ENCODE measurements around the gene COL26A1.

DNA sequence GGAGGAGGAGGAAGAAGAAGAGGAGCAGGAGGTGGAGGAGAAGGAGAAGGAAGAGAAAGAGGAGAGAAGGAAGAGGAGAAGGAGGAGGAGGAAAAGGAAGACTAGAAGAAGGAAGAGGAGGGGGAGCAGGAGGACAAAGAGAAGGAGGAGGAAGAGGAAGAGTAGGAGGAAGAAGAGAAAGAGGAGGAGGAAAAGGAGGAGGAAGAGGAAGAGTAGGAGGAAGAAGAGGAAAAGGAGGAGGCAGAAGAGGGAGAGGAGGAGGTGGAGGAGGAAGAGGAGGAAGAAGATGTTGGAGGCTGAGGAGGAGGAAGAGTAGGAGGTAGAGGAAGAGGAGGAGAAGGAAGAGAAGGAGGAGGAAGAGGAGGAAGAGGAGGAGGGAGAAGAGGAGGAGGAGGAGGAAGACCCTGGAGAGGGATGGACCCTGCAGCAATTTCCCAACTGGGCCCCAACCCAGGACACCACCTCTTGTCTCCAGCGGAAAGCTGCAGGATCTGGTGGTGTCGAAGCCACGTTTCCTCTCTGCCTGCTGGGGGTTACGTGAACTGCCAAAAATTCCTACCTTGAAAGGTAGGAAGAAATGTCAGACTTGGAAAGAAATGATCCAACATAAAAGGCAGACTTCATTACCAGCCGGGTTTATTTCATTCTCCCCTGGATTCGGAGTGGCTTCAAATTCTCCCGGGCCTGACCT, 38.9 kb downstream of the COL26A1 start:
- TF ChIP-seq EZH2phosphoT487 (IDR thresholded peaks at IDR 0.05; ENCODE audit: low read depth, severe bottlenecking, unreplicated experiment): no peak
- TF ChIP-seq, protein P1, sequence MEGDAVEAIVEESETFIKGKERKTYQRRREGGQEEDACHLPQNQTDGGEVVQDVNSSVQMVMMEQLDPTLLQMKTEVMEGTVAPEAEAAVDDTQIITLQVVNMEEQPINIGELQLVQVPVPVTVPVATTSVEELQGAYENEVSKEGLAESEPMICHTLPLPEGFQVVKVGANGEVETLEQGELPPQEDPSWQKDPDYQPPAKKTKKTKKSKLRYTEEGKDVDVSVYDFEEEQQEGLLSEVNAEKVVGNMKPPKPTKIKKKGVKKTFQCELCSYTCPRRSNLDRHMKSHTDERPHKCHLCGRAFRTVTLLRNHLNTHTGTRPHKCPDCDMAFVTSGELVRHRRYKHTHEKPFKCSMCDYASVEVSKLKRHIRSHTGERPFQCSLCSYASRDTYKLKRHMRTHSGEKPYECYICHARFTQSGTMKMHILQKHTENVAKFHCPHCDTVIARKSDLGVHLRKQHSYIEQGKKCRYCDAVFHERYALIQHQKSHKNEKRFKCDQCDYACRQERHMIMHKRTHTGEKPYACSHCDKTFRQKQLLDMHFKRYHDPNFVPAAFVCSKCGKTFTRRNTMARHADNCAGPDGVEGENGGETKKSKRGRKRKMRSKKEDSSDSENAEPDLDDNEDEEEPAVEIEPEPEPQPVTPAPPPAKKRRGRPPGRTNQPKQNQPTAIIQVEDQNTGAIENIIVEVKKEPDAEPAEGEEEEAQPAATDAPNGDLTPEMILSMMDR (IDR thresholded peaks at IDR 0.05; ENCODE audit: poor library complexity): no peak
- TF ChIP-seq EZH2 (IDR thresholded peaks at IDR 0.05; ENCODE audit: borderline replicate concordance): no peak
